Measurements from ENCODE around the gene GBF1.

Gene GBF1

GRCh38 chr10:102396317-102396650 lies 151.0 kb downstream of the GBF1 start:
- DNase-seq (ENCODE audit: low read depth in 2 of 2), result no peak

GRCh38 chr10:102396730-102397151 lies 151.4 kb downstream of the GBF1 start:
- no peak for DNase-seq (ENCODE audit: low read depth in 2 of 2)

GRCh38 chr10:102397222-102398171 lies 152.2 kb downstream of the GBF1 start:
- DNase-seq (ENCODE audit: low read depth in 2 of 2), result no peak

GRCh38 chr10:102398172-102399020 lies 153.1 kb downstream of the GBF1 start:
- no peak for DNase-seq (ENCODE audit: low read depth in 2 of 2)

GRCh38 chr10:102399217-102400021 lies 154.1 kb downstream of the GBF1 start:
- DNase-seq (ENCODE audit: low read depth in 2 of 2), result peak; percentile 69 to 73

- DNase-seq (ENCODE audit: low read depth in 2 of 2), result no peak
These were observed 154.7 kb downstream of the GBF1 start for GRCh38 chr10:102400076-102400475.

- DNase-seq (ENCODE audit: low read depth in 2 of 2), result no peak
These were observed 155.4 kb downstream of the GBF1 start for GRCh38 chr10:102400598-102401341.

- no peak for DNase-seq (ENCODE audit: low read depth in 2 of 2)
These were observed 156.0 kb downstream of the GBF1 start for GRCh38 chr10:102401342-102401654.

- no peak for DNase-seq (ENCODE audit: low read depth in 2 of 2)
These were observed 156.6 kb downstream of the GBF1 start for GRCh38 chr10:102401735-102402511.

- DNase-seq (ENCODE audit: low read depth in 2 of 2), result no peak
These were observed 157.2 kb downstream of the GBF1 start for GRCh38 chr10:102402512-102402896.

- no peak for DNase-seq (ENCODE audit: low read depth in 2 of 2)
These were observed 157.8 kb downstream of the GBF1 start for GRCh38 chr10:102403115-102403514.

GRCh38 chr10:102404361-102405107 lies 159.2 kb downstream of the GBF1 start:
- no peak for DNase-seq (ENCODE audit: low read depth in 2 of 2)

- no peak for DNase-seq (ENCODE audit: low read depth in 2 of 2)
These were observed 159.8 kb downstream of the GBF1 start for GRCh38 chr10:102405108-102405571.

- no peak for DNase-seq (ENCODE audit: low read depth in 2 of 2)
These were observed 160.3 kb downstream of the GBF1 start for GRCh38 chr10:102405632-102406031.

GRCh38 chr10:102406815-102407214 lies 161.5 kb downstream of the GBF1 start:
- no peak for DNase-seq (ENCODE audit: low read depth in 2 of 2)

- no peak for DNase-seq (ENCODE audit: low read depth in 2 of 2)
These were observed 162.2 kb downstream of the GBF1 start for GRCh38 chr10:102407425-102408130.

- DNase-seq (ENCODE audit: low read depth in 2 of 2), result no peak
These were observed 162.9 kb downstream of the GBF1 start for GRCh38 chr10:102408131-102408727.

GRCh38 chr10:102408728-102409603 lies 163.6 kb downstream of the GBF1 start:
- DNase-seq (ENCODE audit: low read depth in 2 of 2), result peak in 1 of 2 donors; percentile 66
